Small intestine (tissue), 16 donors: ENCODE data around the gene CCDC85A. TPM values are rescaled to one million over a fixed set of nuclear protein-coding genes. Genes with fewer than 3 reads are reported as not detected.
"Not testable (repeated sequence)": the region's sequence is repeated elsewhere in the genome, so short reads cannot be mapped to it uniquely, and the experiment has no call there.

Source experiments
- DNase-seq, 2 donors: peaks; one replicate each; pipeline versions ENCODE4 v3.0.0 to v3.0.0-alpha.2; 2013
- FAIRE-seq: peaks from 2 replicates; lab custom pipeline; 2012; peaks lifted over from hg19 to GRCh38; lab: Jason Lieb, UNC
- H3K27ac ChIP-seq, 3 donors: one replicate each; pipeline ENCODE4 v1.5.1; 2013; ENCODE audit warnings: low read length in 2 of 3, mild to moderate bottlenecking in 2 of 3, control low read depth in 1 of 3, inconsistent platforms in 1 of 3, low read depth in 1 of 3, moderate library complexity in 1 of 3
- H3K27me3 ChIP-seq, 3 donors: one replicate each; pipeline ENCODE4 v1.6.1; 2013; ENCODE audit warnings: low read length in 3 of 3, inconsistent platforms in 1 of 3; ENCODE audit not compliant: control insufficient read depth in 3 of 3, insufficient read depth in 3 of 3
- H3K36me3 ChIP-seq, 3 donors: one replicate each; pipeline ENCODE4 v1.6.1; 2013; ENCODE audit warnings: low read length in 3 of 3, inconsistent platforms in 1 of 3, low read depth in 1 of 3, mild to moderate bottlenecking in 1 of 3, moderate library complexity in 1 of 3; ENCODE audit not compliant: control insufficient read depth in 3 of 3, insufficient read depth in 2 of 3
- H3K4me1 ChIP-seq, 3 donors: one replicate each; pipeline ENCODE4 v1.6.1; 2013; ENCODE audit warnings: low read length in 2 of 3, inconsistent platforms in 1 of 3, low read depth in 1 of 3, mild to moderate bottlenecking in 1 of 3, moderate library complexity in 1 of 3; ENCODE audit not compliant: control insufficient read depth in 3 of 3, insufficient read depth in 2 of 3
- H3K4me3 ChIP-seq, 3 donors: one replicate each; pipeline ENCODE4 v1.5.1; 2013; ENCODE audit warnings: low read length in 3 of 3, control low read depth in 1 of 3, inconsistent platforms in 1 of 3, low read depth in 1 of 3, mild to moderate bottlenecking in 1 of 3, moderate library complexity in 1 of 3
- H3K9me3 ChIP-seq, 2 donors: one replicate each; pipeline ENCODE4 v1.6.1; 2013; ENCODE audit warnings: low read depth in 1 of 2, low read length in 1 of 2; ENCODE audit not compliant: control insufficient read depth in 2 of 2, insufficient read depth in 1 of 2
- WGBS, 3 donors: extraction: QIAGEN DNeasy Blood & Tissue Kit; methylation state at CpG; one replicate each; pipeline ENCODE4 v1.1.7; 2013; 5-methylcytosine and 5-hydroxymethylcytosine counted together
- long read RNA-seq, 10 donors: transcript quantifications; one replicate each; lab custom pipeline, GENCODE V29; 2026
- polyA plus RNA-seq, 4 donors: library from polyadenylated mRNA; stranded (reverse) in 3 of 4; unstranded in 1 of 4; fragments of 200-250 nt in 3 of 4; fragments of 120-200 nt in 1 of 4; gene quantifications; one replicate each; pipeline versions ENCODE4 v1.2.1 to v1.2.3, GENCODE V29; 2013
- donor health status: healthy with polysubstance abuse.
- donor health status: control.
- donor health status: control.
- donor health status: Bipolar disorder and iron deficiency.
- donor health status: healthy.

Gene CCDC85A
- 1 to 10 TPM in 2 of 4 donors, not detected in 2; 1.2 to 1.7 TPM for polyA plus RNA-seq
- long read RNA-seq, donor 1 = 0 reads
- long read RNA-seq, donor 2 = 0 reads
- long read RNA-seq, donor 3 = 0 reads
- long read RNA-seq, donor 4 = 0 reads
- long read RNA-seq, donor 5 = 0 reads
- long read RNA-seq, donor 6 = 0 reads
- long read RNA-seq, donor 7 = 0 reads
- long read RNA-seq, donor 8 = 0 reads
- long read RNA-seq, donor 9 = 0 reads
- long read RNA-seq, donor 10 = 0 reads

DNA sequence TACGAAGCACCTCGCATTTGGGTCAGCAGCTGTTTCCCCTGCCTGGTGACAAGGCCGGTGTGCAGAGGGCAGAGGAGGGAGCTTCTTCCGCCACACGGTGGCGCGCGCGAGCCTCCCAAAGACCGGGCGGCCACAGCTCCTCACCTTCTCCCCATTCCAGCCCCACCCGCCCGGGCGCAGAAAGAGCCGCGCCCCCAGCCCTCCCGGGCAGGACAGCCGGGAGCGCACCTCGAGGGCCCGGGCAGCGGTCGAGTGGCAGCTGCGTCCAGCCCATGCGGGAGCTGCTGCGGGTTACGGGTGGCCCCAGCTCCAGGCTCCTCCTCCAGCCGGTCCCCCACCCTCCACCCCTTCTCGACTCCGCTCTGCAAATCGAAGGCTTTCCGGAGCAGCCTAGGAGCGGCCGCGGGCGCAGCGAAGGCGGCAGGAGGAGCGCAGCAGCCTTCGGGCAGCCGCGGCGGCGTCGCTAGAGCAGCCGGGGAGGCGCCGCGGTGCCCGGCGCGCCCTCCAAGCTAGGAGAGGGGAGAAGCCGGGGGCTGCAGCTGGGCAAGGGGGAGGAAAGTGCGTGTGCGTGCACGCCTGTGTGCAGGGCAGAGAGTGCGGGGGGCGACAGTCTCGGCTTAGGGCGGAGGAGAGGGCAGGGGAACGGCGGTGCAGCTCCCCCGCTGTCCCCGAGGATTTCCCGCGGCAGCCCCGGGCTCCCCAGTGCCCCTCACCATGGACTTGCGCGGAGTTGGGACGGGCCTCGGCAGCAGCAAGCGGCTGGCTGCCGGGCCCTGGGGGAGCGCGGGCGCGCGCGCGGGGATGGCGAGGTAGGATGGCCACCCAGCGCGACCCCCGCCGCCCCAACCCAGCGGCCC, at the start of gene CCDC85A:
TSS of gene CCDC85A (plus strand) at position 348 of the 857 bp plus-strand sequence. CDS start 635 bp downstream, outside the sequence.
- Histone ChIP-seq H3K4me1 (peaks cover 0 to 14% (median 0%) of the 10 kb centered on the region in 3 donors), H3K36me3 (no peaks in the 10 kb centered on the region), H3K27me3 (peaks cover 7 to 44% (median 12%) of the 10 kb centered on the region in 3 donors), H3K9me3 (no peaks in the 10 kb centered on the region), H3K4me3 (peak within 1 kb of the TSS in 2 of 3 donors; percentile 46 to 54), H3K27ac (no peak within 1 kb of the TSS)
- no peak for FAIRE-seq
- WGBS, 3 donors = 1% methylated on average over 47 to 86 of the region's 86 CpGs
- peak; percentile 64 to 90 for DNase-seq

DNA sequence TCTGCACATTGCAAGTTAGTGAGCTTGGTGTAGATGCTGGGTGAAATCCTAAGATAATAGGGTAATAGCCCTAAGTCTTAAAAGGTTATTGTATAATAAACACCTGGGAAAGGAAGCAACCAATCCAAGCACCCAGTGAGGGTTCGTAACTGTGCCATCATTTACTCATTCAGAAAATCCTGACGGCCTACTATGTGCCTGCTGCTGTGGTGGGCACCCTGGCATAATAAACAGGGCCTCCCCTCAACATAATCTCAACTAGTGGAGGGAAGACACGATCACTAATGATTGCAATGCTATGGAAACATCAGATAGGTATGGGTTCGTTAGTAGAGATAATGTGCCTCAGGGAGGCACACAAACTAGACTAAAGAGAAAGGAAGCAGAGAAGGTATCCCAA, 48.9 kb upstream of the CCDC85A start:
- FAIRE-seq (no peak), DNase-seq (no peak)
- Histone ChIP-seq H3K27ac (no peak overlapping the region), H3K4me3 (no peak overlapping the region), H3K36me3 (no peaks in the 10 kb centered on the region), H3K4me1 (no peaks in the 10 kb centered on the region), H3K27me3 (no peaks in the 10 kb centered on the region), H3K9me3 (no peaks in the 10 kb centered on the region)
- 36 to 76% (median 48%) methylated on average over 4 of the region's 4 CpGs for WGBS, 3 donors

DNA sequence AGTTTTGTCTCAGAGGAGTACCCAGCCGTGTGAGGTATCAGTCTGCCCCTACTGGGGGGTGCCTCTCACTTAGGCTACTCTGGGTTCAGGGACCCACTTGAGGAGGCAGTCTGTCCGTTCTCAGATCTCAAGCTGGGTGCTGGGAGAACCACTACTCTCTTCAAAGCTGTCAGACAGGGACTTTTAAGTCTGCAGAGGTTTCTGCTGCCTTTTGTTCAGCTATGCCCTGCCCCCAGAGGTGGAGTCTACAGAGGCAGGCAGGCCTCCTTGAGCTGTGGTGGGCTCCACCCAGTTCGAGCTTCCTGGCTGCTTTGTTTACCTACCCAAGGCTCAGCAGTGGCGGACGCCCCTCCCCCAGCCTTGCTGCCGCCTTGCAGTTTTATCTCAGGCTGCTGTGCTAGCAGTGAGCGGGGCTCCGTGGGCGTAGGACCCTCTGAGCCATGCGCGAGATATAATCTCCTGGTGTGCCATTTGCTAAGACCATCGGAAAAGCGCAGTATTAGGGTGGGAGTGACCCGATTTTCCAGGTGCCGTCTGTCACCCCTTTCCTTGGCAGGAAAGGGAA, 41.2 kb upstream of the CCDC85A start:
- DNase-seq, H3K27me3 ChIP-seq, H3K9me3 ChIP-seq, FAIRE-seq, H3K4me1 ChIP-seq, H3K27ac ChIP-seq, H3K36me3 ChIP-seq, H3K4me3 ChIP-seq: not testable (repeated sequence)
- 64 to 81% (median 81%) methylated on average over 13 to 15 of the region's 15 CpGs for WGBS, 3 donors

DNA sequence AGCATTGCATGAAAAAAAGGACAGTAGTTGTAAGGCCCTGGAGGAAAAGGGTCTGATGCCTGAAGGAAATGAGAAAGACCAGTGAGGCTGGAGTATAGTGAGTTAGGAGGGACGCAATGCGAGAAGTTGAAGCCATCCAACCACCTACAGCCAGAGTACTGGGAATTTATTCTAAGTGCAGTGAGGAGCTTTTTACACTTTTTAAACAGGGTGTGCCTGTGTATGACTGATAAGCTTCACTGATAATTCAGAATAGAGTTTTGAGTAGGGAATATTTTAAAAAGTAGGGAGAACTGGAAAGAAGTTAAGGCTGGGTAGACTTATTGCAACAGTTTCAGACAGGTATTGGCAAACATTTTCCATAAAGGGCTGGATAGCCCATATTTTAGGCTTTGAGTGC, 35.9 kb upstream of the CCDC85A start:
- Histone ChIP-seq H3K27me3 (no peaks in the 10 kb centered on the region), H3K9me3 (no peaks in the 10 kb centered on the region), H3K36me3 (no peaks in the 10 kb centered on the region), H3K4me1 (no peaks in the 10 kb centered on the region), H3K4me3 (no peak overlapping the region), H3K27ac (no peak overlapping the region)
- DNase-seq (no peak), FAIRE-seq (no peak)
- WGBS, 3 donors = 87 to 100% (median 98%) methylated on average over 2 of the region's 2 CpGs

DNA sequence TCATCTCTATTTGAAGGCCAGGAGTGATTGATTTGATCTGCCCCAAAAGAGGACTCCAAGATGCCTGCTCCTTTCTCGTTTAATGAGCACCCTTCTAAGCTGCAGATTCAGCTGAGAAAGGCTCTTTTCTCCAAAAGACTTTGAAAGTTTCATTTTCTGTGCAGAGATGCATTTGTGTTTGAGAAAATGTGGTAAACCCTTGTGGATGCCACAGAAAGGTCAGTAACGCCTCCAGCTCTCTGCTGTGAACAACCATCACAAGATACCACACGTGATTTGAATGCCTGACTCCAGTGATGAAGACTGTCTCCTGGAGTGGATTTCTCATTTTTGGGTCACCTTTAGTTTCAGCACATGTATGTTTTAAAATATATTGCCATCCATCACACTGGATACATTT, 35.0 kb upstream of the CCDC85A start:
- Histone ChIP-seq H3K36me3 (no peaks in the 10 kb centered on the region), H3K27me3 (peaks cover 0 to 4% (median 0%) of the 10 kb centered on the region in 3 donors), H3K27ac (no peak overlapping the region), H3K4me1 (no peaks in the 10 kb centered on the region), H3K9me3 (no peaks in the 10 kb centered on the region), H3K4me3 (no peak overlapping the region)
- DNase-seq = no peak
- no peak for FAIRE-seq
- 50 to 67% (median 63%) methylated on average over 3 of the region's 3 CpGs for WGBS, 3 donors

DNA sequence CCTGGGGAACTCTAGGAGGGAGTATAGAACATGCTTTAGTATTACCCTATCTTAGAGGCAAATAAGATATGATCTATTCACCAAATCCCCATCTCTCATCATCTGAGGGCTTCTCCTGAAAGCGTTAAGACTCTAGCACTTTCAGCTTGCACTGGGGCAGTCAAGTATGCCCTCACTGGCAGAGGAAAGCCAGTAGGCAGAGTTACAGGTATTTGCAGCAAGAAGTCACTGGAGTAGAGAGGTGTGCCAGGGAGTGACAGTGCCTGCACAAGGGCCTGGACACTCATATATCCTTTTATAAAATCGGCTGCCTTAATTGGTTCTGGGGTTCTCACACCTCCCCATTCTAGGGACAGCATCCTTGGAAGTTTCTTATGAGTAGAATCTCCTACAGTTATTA, 31.9 kb upstream of the CCDC85A start:
- no peak overlapping the region for H3K27ac ChIP-seq
- no peaks in the 10 kb centered on the region for H3K9me3 ChIP-seq
- FAIRE-seq = no peak
- H3K4me1 ChIP-seq = no peaks in the 10 kb centered on the region
- no peaks in the 10 kb centered on the region for H3K36me3 ChIP-seq
- no peak for DNase-seq
- WGBS, 3 donors = 63 to 86% (median 73%) methylated on average over 2 of the region's 2 CpGs
- peaks cover 0 to 4% (median 0%) of the 10 kb centered on the region in 3 donors for H3K27me3 ChIP-seq
- H3K4me3 ChIP-seq = no peak overlapping the region

DNA sequence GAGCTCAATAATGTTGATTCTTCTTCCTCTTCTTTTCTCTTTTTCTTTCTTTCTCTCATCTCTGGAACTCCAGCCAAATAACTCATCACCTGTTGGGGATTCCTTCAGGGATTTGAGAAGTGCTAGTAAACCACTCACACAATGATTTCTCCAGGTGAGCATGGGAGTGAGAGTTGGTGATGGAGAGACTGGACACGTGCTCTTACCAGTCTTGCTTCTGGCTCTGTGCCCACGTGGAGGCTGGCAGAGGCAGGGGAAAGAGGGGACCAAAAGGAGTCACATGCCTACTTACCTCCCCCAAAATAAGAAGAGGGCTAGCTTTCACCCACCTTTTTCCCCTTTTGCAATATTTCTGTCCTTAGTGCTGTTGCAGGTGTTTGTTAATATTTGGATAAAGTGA, 28.6 kb upstream of the CCDC85A start:
- 33 to 48% (median 37%) methylated on average over 2 of the region's 2 CpGs for WGBS, 3 donors
- Histone ChIP-seq H3K27me3 (peaks cover 0 to 4% (median 2%) of the 10 kb centered on the region in 3 donors), H3K4me1 (no peaks in the 10 kb centered on the region), H3K4me3 (no peak overlapping the region), H3K36me3 (no peaks in the 10 kb centered on the region), H3K9me3 (no peaks in the 10 kb centered on the region), H3K27ac (no peak overlapping the region)
- FAIRE-seq (no peak), DNase-seq (no peak)

DNA sequence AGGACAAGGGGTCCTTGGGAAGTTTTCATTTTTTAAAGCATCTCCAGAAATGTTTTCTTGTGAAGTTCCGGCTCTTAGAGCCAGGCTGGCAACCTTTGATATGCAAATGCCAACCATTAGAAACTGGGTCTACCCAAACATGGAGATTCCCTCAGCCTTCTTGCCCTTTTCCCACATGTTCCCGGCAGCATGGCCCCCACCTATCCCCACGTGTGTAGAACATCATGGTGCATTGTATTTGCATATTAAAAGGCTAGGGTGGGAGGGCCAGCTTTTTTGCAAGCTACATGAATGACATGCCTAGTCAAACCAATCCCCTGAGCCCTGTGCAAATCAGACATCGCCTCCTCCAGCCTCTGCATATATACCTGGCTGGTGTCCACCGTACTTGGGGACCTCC, 23.9 kb upstream of the CCDC85A start:
- H3K27ac ChIP-seq, FAIRE-seq, H3K27me3 ChIP-seq, H3K36me3 ChIP-seq, H3K4me3 ChIP-seq, DNase-seq, H3K9me3 ChIP-seq, H3K4me1 ChIP-seq: not testable (repeated sequence)
- WGBS, 3 donors = 50 to 63% (median 63%) methylated on average over 5 of the region's 5 CpGs
